DLD1 (cell line): ENCODE data around the gene PSMB2.

Source experiments
- in situ Hi-C: cut with HindIII; loops from 2 replicates; pipeline ENCODE4 v1.10.0; 2017; ENCODE audit warnings: low sequenced_read_pairs

The PSMB2 gene

DNA sequence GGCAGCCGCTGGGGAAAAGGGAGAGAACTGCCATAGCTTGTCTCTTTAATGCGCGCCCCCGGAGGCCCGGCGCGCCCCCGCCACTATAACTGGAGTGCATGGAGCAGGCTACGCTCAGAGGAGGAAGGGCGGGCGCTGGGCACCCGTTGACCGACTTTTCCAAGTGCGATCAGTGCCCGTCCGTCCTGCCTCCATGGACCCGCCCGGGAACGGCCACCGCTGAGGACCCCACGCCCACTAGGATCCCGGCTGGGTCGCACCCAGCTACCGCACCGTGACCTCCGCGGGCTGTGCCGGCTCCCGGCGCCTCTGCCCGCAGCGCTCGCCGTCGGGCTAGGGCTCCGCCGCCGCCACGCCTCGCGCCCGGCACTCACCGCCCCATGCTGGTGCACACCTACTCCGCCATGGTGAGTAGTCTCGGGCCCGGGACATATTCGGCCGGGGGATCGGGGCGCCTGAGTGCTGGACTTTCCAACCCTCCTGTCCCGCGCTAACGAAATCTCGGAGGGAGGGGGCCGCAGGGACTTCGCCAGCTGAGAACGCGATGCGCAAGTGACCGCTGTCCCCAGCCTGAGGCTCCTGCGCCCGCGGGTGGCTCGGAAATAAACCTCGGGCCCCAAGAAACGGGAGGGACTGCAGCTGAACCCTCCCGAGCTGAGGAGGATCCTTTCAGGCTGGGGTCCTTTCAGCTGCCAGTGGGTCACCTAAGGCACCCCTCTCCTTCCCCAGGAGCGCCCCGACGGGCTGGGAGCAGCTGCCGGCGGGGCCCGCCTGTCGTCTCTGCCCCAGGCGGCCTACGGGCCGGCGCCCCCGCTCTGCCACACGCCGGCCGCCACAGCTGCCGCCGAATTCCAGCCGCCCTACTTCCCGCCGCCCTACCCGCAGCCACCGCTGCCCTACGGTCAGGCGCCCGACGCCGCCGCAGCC lies 67.9 kb downstream of the PSMB2 start, which contains the start of gene TFAP2E:
TFAP2E (plus strand) TSS at position 117 of the 927 bp plus-strand sequence; CDS start at position 381, 264 bp downstream.
- in situ Hi-C loops = no loop called here

GRCh38 chr1:35572296-35572695 lies 69.0 kb downstream of the PSMB2 start:
- in situ Hi-C loops = no loop called here

- in situ Hi-C loops = no loop called here
These were observed 70.1 kb downstream of the PSMB2 start for GRCh38 chr1:35571263-35571662.

GRCh38 chr1:35570589-35571137 lies 70.7 kb downstream of the PSMB2 start:
- in situ Hi-C loops = no loop called here

GRCh38 chr1:35569936-35570335 lies 71.4 kb downstream of the PSMB2 start:
- in situ Hi-C loops = loop anchor here (5.0 to 10.0 kb wide), 2 partner anchors 125 to 157 kb away; no protein-coding TSS in a partner anchor

- in situ Hi-C loops = loop anchor here (5.0 to 10.0 kb wide), 2 partner anchors 124 to 158 kb away; no protein-coding TSS in a partner anchor
These were observed 72.3 kb downstream of the PSMB2 start for GRCh38 chr1:35568975-35569395.

DNA sequence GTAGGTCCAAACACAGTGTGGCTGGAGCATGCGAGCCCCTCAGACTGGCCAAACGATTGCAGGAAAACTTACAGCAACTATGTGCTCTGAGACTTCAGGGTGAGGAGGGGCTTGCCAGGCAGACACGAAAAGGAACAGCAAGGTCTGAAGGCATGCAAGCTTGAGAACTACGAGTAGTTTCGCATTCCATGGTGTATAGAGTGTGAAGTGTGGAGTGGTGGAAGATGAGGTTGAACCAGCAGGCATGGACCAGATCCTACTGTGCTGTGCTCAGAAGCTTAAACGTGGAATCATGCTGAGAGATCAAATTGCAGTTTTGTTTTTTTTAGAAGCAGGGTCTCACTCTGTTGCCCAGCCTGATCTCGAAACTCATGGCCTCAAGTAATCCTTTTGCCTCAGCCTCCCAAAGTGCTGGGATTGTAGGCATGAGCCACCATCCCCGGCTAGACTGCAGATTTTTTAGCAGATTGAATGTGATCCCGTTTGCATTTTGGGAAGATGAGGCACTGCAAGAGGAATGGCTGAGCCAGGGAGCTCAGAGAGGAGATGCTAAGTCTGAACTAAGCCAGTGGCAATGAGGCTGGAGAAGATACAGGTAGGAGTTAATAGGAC lies 73.3 kb downstream of the PSMB2 start:
- in situ Hi-C loops = loop anchor here (5.0 to 10.0 kb wide), 2 partner anchors 123 to 159 kb away; no protein-coding TSS in a partner anchor

- in situ Hi-C loops = loop anchor here (5.0 to 10.0 kb wide), 2 partner anchors 121 to 162 kb away; no protein-coding TSS in a partner anchor
These were observed 75.6 kb downstream of the PSMB2 start for GRCh38 chr1:35565742-35566133.

DNA sequence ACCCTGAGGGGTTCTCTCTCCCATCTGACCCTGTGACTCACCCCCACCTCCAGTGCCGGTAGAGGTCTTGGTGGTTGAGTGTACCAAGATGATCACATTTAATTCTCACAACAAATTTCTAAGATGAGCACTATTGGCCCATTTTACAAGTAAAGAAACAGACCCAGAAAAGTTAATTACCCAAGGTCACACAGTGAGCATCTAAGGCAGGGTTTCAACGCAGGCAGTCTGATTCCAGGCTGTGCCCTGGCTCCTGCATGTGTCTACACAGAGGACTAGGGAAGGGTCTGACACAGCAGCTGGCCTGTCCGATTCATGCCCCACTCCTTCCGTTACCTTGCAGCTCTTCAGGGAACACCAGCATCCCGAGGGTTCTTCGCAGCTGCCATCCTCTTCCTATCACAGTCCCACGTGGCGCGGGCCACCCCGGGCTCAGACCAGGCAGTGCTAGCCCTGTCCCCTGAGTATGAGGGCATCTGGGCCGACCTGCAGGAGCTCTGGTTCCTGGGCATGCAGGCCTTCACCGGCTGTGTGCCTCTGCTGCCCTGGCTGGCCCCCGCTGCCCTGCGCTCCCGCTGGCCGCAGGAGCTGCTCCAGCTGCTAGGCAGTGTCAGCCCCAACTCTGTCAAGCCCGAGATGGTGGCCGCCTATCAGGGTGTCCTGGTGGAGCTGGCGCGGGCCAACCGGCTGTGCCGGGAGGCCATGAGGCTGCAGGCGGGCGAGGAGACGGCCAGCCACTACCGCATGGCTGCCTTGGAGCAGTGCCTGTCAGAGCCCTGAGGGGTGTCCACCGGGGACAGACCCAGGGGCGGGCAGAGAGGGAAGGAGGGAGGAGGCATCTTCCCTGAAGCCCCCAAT lies 76.2 kb downstream of the PSMB2 start:
- in situ Hi-C loops = loop anchor here (5.0 to 10.0 kb wide), 2 partner anchors 120 to 162 kb away; no protein-coding TSS in a partner anchor

GRCh38 chr1:35564037-35564883 lies 77.1 kb downstream of the PSMB2 start:
- in situ Hi-C loops = loop anchor here (10.0 kb wide), 1 partner anchor 119 kb away; no protein-coding TSS in a partner anchor

DNA sequence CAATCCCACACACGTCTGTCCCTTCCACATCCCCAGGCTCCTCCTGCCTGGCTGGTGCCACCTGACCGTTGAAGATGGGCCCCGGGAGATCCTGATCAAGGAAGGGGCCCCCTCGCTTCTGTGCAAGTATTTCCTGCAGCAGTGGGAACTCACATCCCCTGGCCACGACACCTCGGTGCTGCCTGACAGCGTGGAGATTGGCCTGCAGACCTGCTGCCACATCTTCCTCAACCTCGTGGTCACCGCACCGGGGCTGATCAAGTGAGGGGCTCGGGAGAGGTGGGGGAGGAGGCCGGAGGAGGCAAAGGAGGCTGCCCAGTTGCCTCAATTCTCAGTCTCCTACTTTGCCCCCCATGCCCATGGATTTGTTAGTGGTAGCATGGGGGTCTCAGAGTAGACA lies 78.2 kb downstream of the PSMB2 start:
- in situ Hi-C loops = loop anchor here (10.0 kb wide), 1 partner anchor 118 kb away; no protein-coding TSS in a partner anchor

DNA sequence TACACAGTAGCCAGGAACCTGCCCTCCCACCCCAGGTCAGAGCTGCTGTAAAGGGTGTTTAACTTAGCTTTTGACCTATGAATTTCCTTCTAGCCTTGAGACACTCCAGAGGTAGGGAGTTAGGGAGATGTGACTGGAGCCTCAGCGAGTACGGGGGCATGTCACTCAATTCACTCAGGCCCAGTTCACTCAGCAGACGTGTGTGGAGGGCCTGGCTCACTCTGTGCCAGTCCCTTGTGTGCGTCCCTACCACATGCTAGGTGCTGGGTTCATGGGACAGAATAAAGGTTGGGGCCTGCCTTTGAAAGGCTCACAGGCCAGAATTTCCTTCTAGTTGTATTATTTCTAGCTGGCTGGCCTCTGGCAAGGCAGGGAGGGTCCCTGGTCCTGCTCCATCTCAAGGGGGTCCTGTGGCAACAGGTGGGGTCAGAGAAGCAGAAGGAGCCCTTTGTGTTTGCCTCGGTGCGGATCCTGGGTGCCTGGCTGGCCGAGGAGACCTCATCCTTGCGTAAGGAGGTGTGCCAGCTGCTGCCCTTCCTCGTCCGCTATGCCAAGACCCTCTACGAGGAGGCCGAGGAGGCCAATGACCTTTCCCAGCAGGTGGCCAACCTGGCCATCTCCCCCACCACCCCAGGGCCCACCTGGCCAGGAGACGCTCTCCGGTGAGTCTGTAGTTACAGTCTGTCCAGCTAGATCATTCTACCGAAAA lies 79.2 kb downstream of the PSMB2 start:
- in situ Hi-C loops = loop anchor here (10.0 kb wide), 1 partner anchor 117 kb away; no protein-coding TSS in a partner anchor

GRCh38 chr1:35561297-35561971 lies 79.9 kb downstream of the PSMB2 start:
- in situ Hi-C loops = loop anchor here (10.0 kb wide), 1 partner anchor 117 kb away; no protein-coding TSS in a partner anchor

DNA sequence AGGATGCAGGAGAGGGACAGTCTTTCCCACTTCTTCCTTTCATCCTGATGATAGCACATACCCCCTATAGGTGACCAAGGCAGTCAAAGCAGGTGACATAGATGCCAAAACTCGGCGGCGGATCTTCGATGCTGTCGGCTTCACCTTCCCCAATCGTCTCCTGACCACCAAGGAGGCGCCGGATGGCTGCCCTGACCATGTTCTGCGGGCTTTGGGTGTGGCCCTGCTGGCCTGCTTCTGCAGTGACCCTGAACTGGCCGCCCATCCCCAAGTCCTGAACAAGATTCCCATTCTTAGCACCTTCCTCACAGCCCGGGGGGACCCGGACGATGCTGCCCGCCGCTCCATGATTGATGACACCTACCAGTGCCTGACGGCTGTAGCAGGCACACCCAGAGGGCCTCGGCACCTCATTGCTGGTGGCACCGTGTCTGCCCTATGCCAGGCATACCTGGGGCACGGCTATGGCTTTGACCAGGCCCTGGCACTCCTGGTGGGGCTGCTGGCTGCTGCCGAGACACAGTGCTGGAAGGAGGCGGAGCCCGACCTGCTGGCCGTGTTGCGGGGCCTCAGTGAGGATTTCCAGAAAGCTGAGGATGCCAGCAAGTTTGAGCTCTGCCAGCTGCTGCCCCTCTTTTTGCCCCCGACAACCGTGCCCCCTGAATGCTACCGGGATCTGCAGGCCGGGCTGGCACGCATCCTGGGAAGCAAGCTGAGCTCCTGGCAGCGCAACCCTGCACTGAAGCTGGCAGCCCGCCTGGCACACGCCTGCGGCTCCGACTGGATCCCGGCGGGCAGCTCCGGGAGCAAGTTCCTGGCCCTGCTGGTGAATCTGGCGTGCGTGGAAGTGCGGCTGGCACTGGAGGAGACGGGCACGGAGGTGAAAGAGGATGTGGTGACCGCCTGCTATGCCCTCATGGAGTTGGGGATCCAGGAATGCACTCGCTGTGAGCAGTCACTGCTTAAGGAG lies 80.8 kb downstream of the PSMB2 start:
- in situ Hi-C loops = loop anchor here (10.0 kb wide), 1 partner anchor 116 kb away; no protein-coding TSS in a partner anchor

- in situ Hi-C loops = no loop called here
These were observed 81.9 kb downstream of the PSMB2 start for GRCh38 chr1:35559317-35559944.
